ENCODE results near the gene MAEA.
"Not testable (repeated sequence)": the region's sequence is repeated elsewhere in the genome, so short reads cannot be mapped to it uniquely, and the experiment has no call there.

MAEA gene

DNA sequence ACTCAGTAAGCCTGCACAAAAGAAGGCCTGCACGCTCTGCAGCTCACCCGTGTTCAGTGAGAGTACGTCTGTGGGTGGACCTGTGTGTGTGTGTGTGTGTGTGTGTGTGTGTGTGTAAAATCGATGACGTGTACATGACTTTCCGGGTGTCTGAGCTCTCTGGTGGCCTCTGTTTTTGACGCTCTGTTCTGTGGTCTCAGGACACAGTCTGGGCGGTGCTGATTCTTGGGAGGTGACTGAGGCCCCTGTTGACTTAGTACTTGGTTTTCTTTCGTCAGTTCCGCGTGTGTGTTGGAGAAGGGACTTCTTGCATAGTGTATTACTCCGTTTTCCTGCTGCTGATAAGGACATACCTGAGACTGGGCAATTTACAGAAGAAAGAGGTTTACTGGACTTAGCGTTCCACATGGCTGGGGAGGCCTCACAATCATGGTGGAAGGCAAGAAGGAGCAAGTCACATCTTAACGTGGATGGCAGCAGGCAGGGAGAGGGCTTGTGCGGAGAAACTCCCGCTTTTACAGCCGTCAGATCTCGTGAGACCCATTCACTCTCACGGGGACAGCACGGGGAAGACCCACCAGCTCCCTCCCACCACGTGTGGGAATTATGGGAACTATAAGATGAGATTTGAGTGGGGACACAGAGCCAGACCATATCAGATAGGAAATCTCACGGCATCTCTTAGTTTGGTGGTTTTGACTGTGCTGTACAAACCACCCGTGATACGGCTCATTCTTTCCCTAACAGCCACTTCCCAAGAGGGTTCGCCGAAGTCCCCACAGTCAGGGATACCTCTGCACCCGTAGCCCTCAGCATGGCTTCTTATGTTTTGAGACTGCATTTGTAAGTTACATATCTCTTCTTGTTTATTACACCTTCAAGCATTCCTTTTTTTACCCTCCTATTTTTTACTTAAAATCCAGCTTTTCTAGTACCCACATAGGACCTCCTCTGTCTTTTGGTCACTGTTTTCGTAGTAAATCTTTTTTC lies 81.8 kb downstream of the MAEA start:
- H3K36me3 ChIP-seq (ENCODE audit: insufficient read depth, low read length), result peaks cover 28% of the 10 kb centered on the region
- H3K9me3 ChIP-seq (replicated peaks; ENCODE audit: low read length), result no peaks in the 10 kb centered on the region

DNA sequence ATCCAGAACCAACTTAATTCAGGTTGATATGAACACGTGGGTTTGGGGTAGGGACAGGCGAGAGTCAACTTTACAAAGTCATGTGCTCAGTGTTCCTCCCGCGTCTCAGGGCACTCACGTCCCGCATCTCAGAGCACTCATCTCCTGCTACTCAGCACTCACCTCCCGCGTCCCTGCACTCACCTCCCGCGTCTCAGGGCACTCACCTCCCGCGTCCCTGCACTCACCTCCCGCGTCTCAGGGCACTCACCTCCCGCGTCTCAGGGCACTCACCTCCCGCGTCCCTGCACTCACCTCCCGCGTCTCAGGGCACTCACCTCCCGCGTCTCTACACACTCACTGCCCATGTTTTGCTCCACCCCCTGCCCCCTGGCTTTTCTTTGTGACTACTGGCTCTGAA lies 82.9 kb downstream of the MAEA start:
- H3K9ac ChIP-seq (ENCODE audit: low read depth, low read length); H3K27me3 ChIP-seq (ENCODE audit: control insufficient read depth, insufficient read depth, low read length); H3K4me2 ChIP-seq (ENCODE audit: low read length); H3K9me3 ChIP-seq (replicated peaks; ENCODE audit: low read length); H3K4me1 ChIP-seq (ENCODE audit: control insufficient read depth, insufficient read depth, low read length); H3K4me3 ChIP-seq (ENCODE audit: low read length): not testable (repeated sequence)
- peaks cover 26% of the 10 kb centered on the region for H3K36me3 ChIP-seq (ENCODE audit: insufficient read depth, low read length)

More for the DNA sequence above, 81.8 kb downstream of the MAEA start:
- Histone ChIP-seq H3K4me3 (ENCODE audit: low read length) (no peak overlapping the region), H3K27me3 (ENCODE audit: control insufficient read depth, insufficient read depth, low read length) (no peaks in the 10 kb centered on the region), H3K9ac (ENCODE audit: low read depth, low read length) (no peak overlapping the region), H3K4me1 (ENCODE audit: control insufficient read depth, insufficient read depth, low read length) (no peaks in the 10 kb centered on the region), H3K4me2 (ENCODE audit: low read length) (no peak overlapping the region)

DNA sequence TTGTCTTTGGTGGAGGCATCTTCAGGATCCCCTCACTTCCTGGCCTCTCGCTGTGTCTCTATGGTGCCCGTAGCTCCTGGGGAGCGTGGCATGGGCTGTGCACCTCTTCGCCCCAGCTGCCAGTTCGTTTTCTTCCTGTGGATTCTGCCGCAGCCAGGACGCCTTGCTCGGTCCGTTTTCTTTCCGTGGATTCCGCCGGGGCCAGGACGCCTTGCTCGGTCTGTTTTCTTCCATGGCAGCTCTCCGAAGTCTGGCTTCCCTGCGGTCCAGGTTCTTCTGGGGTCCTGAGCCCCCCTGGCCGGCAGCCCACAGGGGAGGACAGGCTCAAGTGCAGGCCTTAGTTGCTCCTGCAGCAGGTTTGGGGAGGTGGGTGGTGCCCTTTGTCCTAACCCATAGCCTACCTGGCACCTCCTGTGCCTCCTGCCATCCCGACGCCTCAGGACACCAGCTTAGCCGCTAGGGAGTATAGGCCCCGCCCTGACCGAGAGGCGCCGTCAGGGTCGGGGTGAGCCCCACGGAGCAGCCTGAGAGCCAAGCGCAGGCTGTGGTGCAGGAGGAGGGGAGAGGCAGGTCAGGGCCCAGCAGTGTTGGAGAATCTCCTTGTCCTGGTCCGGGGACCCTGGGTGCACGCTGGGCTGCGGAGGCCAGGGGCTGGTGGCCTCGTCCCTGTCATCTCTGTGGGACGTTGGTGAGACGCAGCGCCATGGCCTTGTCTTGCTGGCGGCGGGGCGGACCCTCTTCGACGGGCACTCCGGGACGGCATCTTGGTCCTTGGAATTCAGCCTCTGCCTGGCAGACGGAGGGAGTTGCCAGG lies 84.4 kb downstream of the MAEA start:
- Histone ChIP-seq H3K9ac (ENCODE audit: low read depth, low read length) (no peak overlapping the region), H3K4me3 (ENCODE audit: low read length) (no peak overlapping the region), H3K27me3 (ENCODE audit: control insufficient read depth, insufficient read depth, low read length) (no peaks in the 10 kb centered on the region), H3K4me1 (ENCODE audit: control insufficient read depth, insufficient read depth, low read length) (no peaks in the 10 kb centered on the region), H3K36me3 (ENCODE audit: insufficient read depth, low read length) (peaks cover 21% of the 10 kb centered on the region), H3K9me3 (replicated peaks; ENCODE audit: low read length) (no peaks in the 10 kb centered on the region), H3K4me2 (ENCODE audit: low read length) (no peak overlapping the region)

DNA sequence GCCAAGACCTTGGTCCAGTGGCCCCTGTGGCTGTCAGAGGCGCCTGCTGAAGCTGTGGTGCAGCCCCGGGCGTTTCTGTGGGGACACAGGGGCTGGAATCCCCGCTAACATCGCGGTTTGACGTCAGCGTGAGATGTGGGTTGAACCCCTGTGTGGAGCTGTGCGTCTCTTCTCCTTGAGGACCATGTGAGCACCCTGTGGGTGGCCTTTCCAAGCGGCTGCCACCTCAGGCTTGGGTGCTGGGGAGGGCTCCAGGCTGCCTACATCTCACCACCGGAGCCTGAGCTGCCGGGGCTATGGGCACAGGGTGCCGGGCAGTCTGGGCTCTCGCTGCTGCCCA lies 85.0 kb downstream of the MAEA start:
- H3K27me3 ChIP-seq (ENCODE audit: control insufficient read depth, insufficient read depth, low read length), result no peaks in the 10 kb centered on the region
- H3K4me3 ChIP-seq (ENCODE audit: low read length), result no peak overlapping the region
- H3K9me3 ChIP-seq (replicated peaks; ENCODE audit: low read length), result no peaks in the 10 kb centered on the region
- peaks cover 21% of the 10 kb centered on the region for H3K36me3 ChIP-seq (ENCODE audit: insufficient read depth, low read length)
- no peak overlapping the region for H3K4me2 ChIP-seq (ENCODE audit: low read length)
- no peak overlapping the region for H3K9ac ChIP-seq (ENCODE audit: low read depth, low read length)
- no peaks in the 10 kb centered on the region for H3K4me1 ChIP-seq (ENCODE audit: control insufficient read depth, insufficient read depth, low read length)

GRCh38 chr4:1375051-1375721 lies 85.5 kb downstream of the MAEA start:
- no peaks in the 10 kb centered on the region for H3K27me3 ChIP-seq (ENCODE audit: control insufficient read depth, insufficient read depth, low read length)
- H3K4me3 ChIP-seq (ENCODE audit: low read length), result no peak overlapping the region
- no peaks in the 10 kb centered on the region for H3K9me3 ChIP-seq (replicated peaks; ENCODE audit: low read length)
- no peak overlapping the region for H3K9ac ChIP-seq (ENCODE audit: low read depth, low read length)
- no peaks in the 10 kb centered on the region for H3K4me1 ChIP-seq (ENCODE audit: control insufficient read depth, insufficient read depth, low read length)
- no peak overlapping the region for H3K4me2 ChIP-seq (ENCODE audit: low read length)
- peaks cover 21% of the 10 kb centered on the region for H3K36me3 ChIP-seq (ENCODE audit: insufficient read depth, low read length)

GRCh38 chr4:1375761-1376322 lies 86.2 kb downstream of the MAEA start:
- Histone ChIP-seq H3K36me3 (ENCODE audit: insufficient read depth, low read length) (peaks cover 21% of the 10 kb centered on the region), H3K4me2 (ENCODE audit: low read length) (no peak overlapping the region), H3K4me3 (ENCODE audit: low read length) (no peak overlapping the region), H3K27me3 (ENCODE audit: control insufficient read depth, insufficient read depth, low read length) (no peaks in the 10 kb centered on the region), H3K4me1 (ENCODE audit: control insufficient read depth, insufficient read depth, low read length) (no peaks in the 10 kb centered on the region), H3K9ac (ENCODE audit: low read depth, low read length) (no peak overlapping the region), H3K9me3 (replicated peaks; ENCODE audit: low read length) (no peaks in the 10 kb centered on the region)

- H3K36me3 ChIP-seq (ENCODE audit: insufficient read depth, low read length), result peaks cover 19% of the 10 kb centered on the region
- no peak overlapping the region for H3K9ac ChIP-seq (ENCODE audit: low read depth, low read length)
- no peak overlapping the region for H3K4me2 ChIP-seq (ENCODE audit: low read length)
- H3K4me3 ChIP-seq (ENCODE audit: low read length), result no peak overlapping the region
- H3K4me1 ChIP-seq (ENCODE audit: control insufficient read depth, insufficient read depth, low read length), result no peaks in the 10 kb centered on the region
- H3K27me3 ChIP-seq (ENCODE audit: control insufficient read depth, insufficient read depth, low read length), result no peaks in the 10 kb centered on the region
- no peaks in the 10 kb centered on the region for H3K9me3 ChIP-seq (replicated peaks; ENCODE audit: low read length)
These were observed 86.7 kb downstream of the MAEA start for GRCh38 chr4:1376391-1376840.

GRCh38 chr4:1376841-1377605 lies 87.3 kb downstream of the MAEA start:
- Histone ChIP-seq H3K4me3 (ENCODE audit: low read length) (no peak overlapping the region), H3K9ac (ENCODE audit: low read depth, low read length) (no peak overlapping the region), H3K27me3 (ENCODE audit: control insufficient read depth, insufficient read depth, low read length) (no peaks in the 10 kb centered on the region), H3K36me3 (ENCODE audit: insufficient read depth, low read length) (peaks cover 14% of the 10 kb centered on the region), H3K4me2 (ENCODE audit: low read length) (no peak overlapping the region), H3K9me3 (replicated peaks; ENCODE audit: low read length) (no peaks in the 10 kb centered on the region), H3K4me1 (ENCODE audit: control insufficient read depth, insufficient read depth, low read length) (no peaks in the 10 kb centered on the region)

DNA sequence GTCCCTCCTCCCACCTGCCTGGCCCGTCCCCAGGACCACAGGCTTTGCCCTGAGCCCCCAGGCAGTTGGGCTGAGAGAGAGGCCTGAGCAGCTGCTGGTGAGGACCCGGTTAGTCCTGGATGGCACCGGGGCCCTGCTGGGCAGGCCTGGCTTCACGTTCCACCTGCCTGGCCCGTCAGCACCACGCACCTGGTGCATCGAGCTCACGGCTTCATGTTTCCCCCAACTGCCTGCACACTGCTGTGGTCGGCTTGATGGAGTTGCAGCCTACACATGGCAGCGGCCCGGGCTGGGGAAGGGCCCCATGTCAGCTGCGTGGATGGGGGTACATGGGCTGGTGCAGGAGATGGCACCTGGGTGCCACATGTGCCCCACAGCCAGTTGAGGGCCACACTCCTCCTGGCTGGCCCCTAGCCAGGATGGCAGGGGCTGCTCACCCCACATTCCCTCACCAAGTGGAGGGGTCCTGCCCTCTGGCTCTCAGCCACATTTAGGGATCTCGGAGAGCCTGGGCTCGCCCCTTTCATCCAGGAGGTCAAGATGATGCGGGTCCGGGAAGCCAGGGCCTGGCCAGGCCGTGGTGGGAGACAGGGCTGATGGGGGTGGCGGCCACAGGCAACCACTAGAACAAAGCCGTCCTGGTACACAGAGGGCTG lies 88.0 kb downstream of the MAEA start:
- Histone ChIP-seq H3K4me1 (ENCODE audit: control insufficient read depth, insufficient read depth, low read length) (no peaks in the 10 kb centered on the region), H3K9ac (ENCODE audit: low read depth, low read length) (no peak overlapping the region), H3K4me3 (ENCODE audit: low read length) (no peak overlapping the region), H3K4me2 (ENCODE audit: low read length) (no peak overlapping the region), H3K36me3 (ENCODE audit: insufficient read depth, low read length) (peaks cover 8% of the 10 kb centered on the region), H3K9me3 (replicated peaks; ENCODE audit: low read length) (no peaks in the 10 kb centered on the region), H3K27me3 (ENCODE audit: control insufficient read depth, insufficient read depth, low read length) (no peaks in the 10 kb centered on the region)

DNA sequence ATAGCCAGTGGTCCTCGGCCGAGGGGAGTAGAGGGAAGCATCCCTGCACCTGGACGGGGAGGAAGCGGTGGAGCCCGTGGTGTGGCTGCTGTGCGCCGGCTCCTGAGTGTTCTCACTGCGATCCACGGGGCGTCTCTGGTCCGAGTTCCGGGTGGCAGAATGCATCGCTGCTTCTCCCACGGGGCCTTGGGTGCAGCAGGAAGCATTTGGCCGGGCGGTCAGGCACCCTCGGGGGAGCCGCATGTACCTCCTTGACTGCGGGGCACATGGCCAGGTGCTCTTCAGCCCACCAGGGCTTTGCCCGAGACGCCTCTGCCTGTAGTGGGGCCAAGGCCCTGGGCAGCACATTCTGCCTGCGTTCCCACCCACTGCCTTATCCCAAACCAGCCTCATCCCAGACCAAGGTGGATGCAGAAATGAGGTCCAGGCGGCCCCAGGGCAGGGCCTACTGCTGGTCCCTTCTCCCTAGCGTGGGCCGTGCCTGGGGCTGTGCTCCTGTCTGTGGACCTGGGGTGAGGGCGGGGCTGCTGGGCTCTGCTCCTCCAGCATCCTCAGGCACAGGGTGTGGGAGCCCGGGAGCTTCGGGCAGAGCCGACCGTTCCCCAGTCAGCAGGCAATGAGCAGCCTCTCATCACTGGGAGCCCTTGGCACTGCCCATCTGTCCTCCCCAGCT lies 89.0 kb downstream of the MAEA start:
- no peaks in the 10 kb centered on the region for H3K4me1 ChIP-seq (ENCODE audit: control insufficient read depth, insufficient read depth, low read length)
- no peak overlapping the region for H3K9ac ChIP-seq (ENCODE audit: low read depth, low read length)
- no peak overlapping the region for H3K4me2 ChIP-seq (ENCODE audit: low read length)
- H3K27me3 ChIP-seq (ENCODE audit: control insufficient read depth, insufficient read depth, low read length), result no peaks in the 10 kb centered on the region
- H3K36me3 ChIP-seq (ENCODE audit: insufficient read depth, low read length), result peaks cover 7% of the 10 kb centered on the region
- H3K9me3 ChIP-seq (replicated peaks; ENCODE audit: low read length), result no peaks in the 10 kb centered on the region
- no peak overlapping the region for H3K4me3 ChIP-seq (ENCODE audit: low read length)
